NCI-H2107 (cell line): Measurements from ENCODE around the gene CCNY.
"Not testable (repeated sequence)": the region's sequence is repeated elsewhere in the genome, so short reads cannot be mapped to it uniquely, and the experiment has no call there.

Experiments used
- DNase-seq: peaks from one replicate; lab custom pipeline; 2025; lab: John Stamatoyannopoulos, UW

CCNY gene

GRCh38 chr10:35384265-35384868 is 48.1 kb downstream of the CCNY start:
- DNase-seq: no peak

DNA sequence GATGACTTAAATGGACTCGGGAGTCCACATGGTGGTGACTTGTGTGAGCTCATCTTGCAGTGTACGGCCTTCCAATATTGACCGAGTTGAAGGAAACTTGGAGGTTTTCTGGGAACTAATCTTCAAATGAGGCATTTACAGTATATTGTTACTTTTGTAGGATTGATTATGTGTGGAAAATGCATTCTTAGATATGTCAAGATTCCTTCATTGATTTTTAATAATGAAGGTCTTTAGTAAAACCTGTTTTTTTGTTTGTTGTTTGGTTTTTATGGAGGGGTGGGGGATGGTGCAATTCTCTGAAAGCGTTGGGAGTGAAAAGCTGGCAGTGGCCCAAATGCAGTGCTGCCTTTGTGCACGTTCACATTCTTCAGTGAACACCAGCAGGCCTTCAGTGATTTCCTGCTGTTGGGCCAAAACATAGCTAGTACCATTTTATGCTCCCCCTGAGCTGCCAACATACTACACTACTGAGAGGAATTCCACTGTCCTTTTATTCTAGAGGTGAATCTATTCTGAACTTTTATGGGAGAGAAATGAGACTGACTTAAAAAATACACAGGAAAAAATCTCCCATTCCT is 50.4 kb downstream of the CCNY start:
- no peak for DNase-seq

DNA sequence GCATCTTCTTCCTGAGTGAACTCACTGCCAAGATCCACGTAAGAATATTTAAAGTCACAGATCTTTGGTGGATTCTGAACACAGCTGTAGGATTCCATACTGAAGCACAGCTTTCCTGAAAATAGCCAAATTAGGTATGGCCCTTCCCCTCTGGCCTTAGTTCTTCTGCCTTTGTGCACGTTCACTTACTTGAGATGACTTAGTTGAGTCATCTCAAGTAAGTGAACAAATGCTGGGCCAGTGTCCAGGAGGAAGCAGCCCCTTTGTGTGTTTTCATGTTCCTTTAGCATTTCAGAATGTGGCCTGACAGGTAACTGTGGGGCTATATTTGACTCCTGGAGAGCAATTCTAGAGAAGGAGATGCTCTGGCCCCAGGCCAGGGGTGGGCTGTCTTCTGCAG is 51.5 kb downstream of the CCNY start:
- no peak for DNase-seq

GRCh38 chr10:35388197-35388596 is 51.9 kb downstream of the CCNY start:
- DNase-seq: no peak

- DNase-seq: no peak
Measured at GRCh38 chr10:35388682-35389081, 52.4 kb downstream of the CCNY start.

DNA sequence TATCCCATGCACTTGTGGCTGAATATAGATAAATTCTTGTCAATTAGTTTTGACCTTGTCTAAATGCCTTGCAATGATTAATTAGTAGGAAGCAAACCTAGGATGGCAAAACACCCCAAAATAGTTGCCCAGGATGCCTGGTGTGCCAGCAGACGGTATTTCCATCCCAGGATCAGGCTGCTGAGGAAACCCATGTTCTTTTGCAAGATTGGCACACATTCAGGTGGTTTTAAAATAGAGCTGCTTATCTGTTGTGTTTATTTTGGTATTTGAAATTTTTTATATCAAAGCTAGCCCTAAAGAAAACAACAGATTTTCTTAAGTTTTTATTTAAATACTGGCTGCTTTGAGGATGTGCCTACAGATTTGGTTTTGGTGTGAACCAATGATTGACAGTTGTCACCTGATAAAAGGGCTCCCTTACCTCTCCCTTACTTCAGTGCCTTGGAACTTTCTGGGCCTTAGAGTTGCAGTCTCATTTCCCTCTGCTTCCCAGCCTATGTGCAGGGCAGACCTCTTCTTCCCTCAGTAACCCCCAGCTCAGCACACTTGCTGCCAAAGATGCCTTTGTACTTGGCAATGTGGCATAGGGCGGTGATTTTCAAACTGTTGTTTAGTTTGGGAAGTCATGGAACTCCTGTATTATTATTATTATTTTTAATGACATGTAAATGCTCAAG is 54.0 kb downstream of the CCNY start:
- DNase-seq: no peak

DNA sequence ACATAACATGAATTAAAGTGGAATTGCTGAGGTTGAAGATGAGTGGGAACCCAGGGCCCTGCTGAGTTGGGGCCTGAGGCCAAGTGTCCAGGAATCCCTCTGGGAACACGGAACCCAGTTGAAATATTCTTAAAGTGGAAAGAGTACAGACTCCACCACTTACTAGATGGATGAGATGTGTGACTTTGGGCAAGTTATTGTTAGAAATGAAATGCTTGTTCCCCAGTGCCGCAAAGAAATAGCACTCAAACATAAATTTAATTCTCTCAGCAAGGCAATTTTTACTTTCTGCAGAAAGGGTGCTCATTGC is 54.5 kb downstream of the CCNY start:
- no peak for DNase-seq

DNA sequence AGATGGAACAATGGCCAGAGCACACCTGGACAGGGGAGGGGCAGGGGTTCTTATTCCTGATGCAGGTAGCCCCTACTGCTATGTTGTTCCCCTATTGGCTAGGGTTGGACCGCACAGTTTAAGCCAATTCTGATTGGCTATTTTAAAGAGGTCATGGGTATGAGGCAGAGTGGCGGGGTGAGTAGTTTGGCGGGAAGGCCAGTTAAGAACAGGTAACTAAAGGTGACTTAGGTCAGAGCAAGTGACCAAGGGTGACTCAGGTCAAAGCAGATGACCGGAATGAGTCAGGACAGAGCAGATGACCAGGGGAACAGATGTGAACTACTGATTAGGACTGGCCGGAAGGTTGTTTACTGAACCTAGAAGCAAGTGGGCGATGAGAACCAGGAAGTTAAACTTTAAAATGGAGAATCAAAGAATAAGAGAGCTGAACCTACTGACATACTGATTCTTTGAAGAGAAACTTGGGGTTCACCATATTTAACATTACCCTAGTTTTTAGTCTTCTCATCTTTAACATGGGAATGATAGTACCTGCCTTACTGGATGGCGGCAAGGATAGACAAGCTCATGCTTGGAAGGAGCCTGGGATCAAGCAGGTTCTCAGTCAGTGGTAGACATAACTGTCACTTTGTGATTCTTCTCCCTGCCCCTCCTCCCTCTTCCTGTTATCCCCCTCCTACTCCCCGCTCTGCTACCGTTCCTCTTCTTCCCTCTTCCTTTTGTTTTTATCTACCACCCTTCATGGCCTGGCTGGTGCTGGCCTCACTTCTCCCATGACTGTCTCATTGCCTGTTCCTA is 55.0 kb downstream of the CCNY start:
- no peak for DNase-seq

GRCh38 chr10:35391954-35392262 is 55.6 kb downstream of the CCNY start:
- no peak for DNase-seq

- DNase-seq: no peak
Measured at GRCh38 chr10:35392482-35393228, 56.3 kb downstream of the CCNY start.

GRCh38 chr10:35394411-35394851 is 58.1 kb downstream of the CCNY start:
- no peak for DNase-seq

GRCh38 chr10:35394934-35395333 is 58.6 kb downstream of the CCNY start:
- no peak for DNase-seq

GRCh38 chr10:35396560-35397434 is 60.5 kb downstream of the CCNY start:
- no peak for DNase-seq

- no peak for DNase-seq
Measured at GRCh38 chr10:35397953-35398352, 61.6 kb downstream of the CCNY start.

DNA sequence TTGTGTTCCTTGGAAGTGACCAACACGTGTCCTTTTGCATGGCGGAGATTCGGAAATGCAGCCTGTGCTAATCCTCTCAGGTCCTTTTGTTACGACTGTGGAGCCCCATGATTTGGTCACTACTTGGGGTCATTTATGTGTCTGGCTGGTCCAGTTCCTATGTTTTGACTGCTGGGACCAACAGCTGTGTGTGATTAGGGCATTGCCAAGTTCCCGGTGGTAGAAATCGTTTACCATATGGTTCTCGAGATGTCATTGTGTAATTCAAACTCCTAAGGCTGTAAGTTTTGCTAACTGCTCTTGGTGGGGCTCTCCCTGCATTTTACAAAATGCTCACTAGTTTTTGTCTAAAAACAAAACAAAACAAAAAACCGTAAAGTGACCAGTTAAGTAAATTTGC is 62.0 kb downstream of the CCNY start:
- DNase-seq: no peak

DNA sequence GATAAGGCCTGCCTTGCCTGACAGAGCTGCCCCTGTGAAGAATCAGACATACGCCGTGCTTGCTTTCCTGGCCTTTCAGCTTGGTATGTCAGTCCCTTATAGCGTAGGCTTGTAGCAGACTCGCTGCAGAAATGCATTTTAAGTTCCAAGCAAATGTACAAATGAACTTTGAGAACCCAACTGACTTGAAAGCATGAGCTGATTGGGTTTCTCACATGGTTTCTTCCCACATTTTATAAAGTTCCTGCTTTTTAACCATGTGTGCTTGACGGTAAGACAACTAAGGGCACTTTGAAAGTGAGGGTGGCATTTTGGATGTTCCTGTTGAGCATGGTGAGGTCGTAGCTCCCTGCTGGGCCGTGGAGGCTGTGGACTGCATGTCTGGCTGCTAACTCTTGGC is 62.6 kb downstream of the CCNY start:
- no peak for DNase-seq

- no peak for DNase-seq
Measured at GRCh38 chr10:35399414-35400009, 63.2 kb downstream of the CCNY start.

DNA sequence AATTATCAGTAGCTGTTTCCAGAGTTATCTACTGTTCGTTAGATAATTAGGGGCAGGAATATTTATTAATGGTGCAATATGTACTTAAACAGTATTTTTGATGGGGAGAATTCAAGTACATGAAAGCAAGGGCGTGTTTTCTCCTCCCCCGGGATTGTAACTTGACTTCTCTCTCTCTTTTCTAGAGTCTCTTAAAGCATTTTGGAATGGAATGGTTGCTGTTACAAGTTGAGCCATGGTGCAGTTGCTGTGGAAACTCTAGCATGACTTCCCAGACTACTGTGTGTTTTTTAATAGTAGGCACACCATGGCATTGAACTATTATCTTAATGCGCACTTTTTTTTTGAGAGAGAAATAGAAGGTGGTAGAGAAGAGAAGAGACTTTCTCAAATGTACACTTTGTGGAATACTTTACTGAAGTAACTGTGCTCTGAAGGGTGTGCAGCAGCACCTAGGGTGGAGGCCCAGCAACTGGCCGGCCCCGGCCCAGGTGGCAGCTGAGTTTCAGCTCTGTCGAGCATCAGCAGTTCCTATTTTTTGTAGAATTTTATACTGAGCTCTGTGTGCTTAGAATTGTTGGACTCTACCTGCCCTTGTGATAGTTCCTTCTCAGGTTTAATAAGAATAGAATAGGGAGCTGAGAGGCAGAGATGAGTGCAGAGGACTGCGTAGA is 64.4 kb downstream of the CCNY start:
- DNase-seq: no peak

DNA sequence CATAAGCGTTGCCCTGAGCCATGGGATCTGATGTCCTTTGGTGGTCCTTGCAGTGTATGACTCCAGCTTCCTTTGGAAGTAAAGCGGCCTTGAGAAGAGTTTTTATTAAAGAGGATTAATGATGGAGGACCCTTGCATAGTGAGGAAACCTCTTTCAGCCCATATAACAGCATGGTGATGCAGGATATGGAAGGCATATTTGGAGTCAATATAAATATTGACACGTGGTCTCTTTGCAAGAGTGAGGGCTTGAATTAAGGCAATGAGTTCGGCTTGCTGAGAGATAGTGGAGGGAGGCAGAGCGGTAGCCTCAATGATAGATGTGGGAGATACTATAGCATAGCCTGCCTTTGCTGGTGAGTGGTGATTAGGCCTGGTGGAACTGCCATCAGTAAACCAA is 67.2 kb downstream of the CCNY start:
- not testable (repeated sequence) for DNase-seq

DNA sequence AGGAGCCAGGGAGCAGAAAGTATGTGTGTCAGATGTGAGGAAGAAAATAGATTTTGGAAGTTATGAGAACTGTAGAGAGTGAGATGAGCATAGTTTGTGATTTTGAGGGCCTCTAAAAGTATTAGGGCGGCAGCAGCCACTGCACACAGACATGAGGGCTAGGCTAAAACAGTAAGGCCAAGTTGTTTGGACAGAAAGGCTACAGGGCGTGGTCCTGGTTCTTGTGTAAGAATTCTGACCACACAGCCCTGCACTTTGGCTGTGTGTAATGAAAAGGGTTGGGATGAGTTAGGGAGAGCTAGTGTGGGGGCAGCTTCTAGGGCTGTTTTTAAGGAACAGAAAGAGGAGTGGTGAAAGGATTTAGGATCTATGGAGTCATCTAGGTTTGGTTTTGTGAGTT is 67.8 kb downstream of the CCNY start:
- not testable (repeated sequence) for DNase-seq
